ENCODE measurements around the gene CSPG4.

Gene CSPG4

DNA sequence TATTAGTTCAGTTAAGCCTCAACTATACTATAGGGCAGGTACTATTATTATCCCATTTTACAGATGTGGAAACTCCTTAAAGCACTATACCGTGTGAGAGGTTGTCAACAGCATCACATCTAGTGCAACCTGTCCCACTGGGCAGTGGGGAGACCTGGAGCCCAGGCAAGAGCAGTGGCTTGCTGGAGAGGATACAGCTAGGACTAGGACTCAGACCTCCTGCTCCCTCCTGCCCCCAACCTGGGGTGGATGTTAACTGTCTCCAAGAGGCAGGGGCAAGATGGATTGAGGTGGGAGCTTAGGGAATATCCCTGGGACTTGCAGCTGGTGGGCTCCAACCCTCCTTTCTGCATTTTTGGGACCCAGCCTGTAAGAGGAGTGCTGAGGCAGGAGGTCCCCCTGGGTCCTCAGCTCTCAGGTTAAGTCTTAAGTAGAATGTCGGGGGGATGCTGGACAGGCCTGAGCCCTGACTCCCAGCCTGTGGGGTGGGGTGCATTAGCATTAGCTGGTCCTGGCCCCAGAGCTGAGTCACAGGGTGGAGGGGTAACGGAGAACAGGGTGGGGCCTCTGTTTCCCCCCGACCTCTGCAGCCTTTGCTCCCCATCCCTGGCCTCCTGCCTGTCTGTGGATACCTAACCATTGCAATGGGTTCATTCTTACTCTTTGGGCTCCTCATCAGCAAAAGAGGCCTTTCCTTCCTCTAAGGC lies 58.3 kb downstream of the CSPG4 start:
- Histone ChIP-seq H3K9me3 (ENCODE audit: insufficient read depth, low read length) (no peaks in the 10 kb centered on the region), H3K27me3 (ENCODE audit: insufficient read depth, insufficient read length) (no peaks in the 10 kb centered on the region), H3K9ac (ENCODE audit: insufficient read length, low read depth) (no peak overlapping the region), H3K4me1 (ENCODE audit: insufficient read depth, insufficient read length) (peaks cover 23% of the 10 kb centered on the region), H3K4me3 (ENCODE audit: insufficient read length, low read depth) (no peak overlapping the region), H3K36me3 (ENCODE audit: insufficient read depth, insufficient read length, low read length) (peaks cover 90% of the 10 kb centered on the region)
- DNase-seq (ENCODE audit: low read depth, low spot score) = no peak
- no peak for TF ChIP-seq SUZ12 (IDR thresholded peaks at IDR 0.05; ENCODE audit: extremely low read depth, insufficient read depth, insufficient read length)
- TF ChIP-seq ZNF274 (IDR thresholded peaks at IDR 0.05; ENCODE audit: low read depth, low read length) = no peak
- TF ChIP-seq YY1 (IDR thresholded peaks at IDR 0.05; ENCODE audit: insufficient read depth, insufficient read length) = no peak

DNA sequence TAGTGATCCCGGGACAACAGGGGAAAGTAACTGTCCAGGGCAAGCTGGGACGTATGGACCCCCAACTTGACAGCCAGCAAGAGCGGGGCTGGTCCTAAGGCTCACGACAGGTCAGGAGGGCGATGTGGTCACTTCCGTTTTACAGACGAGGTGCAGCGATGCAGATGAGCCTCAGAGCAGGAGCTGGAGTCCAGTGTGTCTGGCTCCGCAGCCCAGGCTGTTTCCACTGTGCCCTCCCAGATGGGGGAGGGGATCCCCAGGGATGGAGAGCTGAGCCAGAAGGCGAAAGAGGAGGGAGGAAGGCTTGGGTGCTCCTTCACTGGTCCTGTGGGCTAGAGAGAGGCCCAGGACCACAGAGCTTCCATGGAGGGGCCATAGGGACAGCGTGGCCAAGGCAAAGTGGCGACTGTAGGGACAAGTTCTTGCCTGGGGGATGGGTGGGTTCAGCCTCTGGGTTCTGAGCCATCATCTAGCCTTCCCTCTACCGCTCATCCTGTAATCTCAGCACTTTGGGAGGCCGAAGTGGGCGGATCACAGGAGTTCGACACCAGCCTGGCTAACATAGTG lies 59.2 kb downstream of the CSPG4 start:
- DNase-seq (ENCODE audit: low read depth, low spot score) = no peak
- Histone ChIP-seq H3K4me1 (ENCODE audit: insufficient read depth, insufficient read length) (peaks cover 28% of the 10 kb centered on the region), H3K9me3 (ENCODE audit: insufficient read depth, low read length) (no peaks in the 10 kb centered on the region), H3K9ac (ENCODE audit: insufficient read length, low read depth) (no peak overlapping the region), H3K36me3 (ENCODE audit: insufficient read depth, insufficient read length, low read length) (peaks cover 88% of the 10 kb centered on the region), H3K27me3 (ENCODE audit: insufficient read depth, insufficient read length) (no peaks in the 10 kb centered on the region), H3K4me3 (ENCODE audit: insufficient read length, low read depth) (no peak overlapping the region)
- TF ChIP-seq SUZ12 (IDR thresholded peaks at IDR 0.05; ENCODE audit: extremely low read depth, insufficient read depth, insufficient read length) (no peak), ZNF274 (IDR thresholded peaks at IDR 0.05; ENCODE audit: low read depth, low read length) (no peak), YY1 (IDR thresholded peaks at IDR 0.05; ENCODE audit: insufficient read depth, insufficient read length) (no peak)

DNA sequence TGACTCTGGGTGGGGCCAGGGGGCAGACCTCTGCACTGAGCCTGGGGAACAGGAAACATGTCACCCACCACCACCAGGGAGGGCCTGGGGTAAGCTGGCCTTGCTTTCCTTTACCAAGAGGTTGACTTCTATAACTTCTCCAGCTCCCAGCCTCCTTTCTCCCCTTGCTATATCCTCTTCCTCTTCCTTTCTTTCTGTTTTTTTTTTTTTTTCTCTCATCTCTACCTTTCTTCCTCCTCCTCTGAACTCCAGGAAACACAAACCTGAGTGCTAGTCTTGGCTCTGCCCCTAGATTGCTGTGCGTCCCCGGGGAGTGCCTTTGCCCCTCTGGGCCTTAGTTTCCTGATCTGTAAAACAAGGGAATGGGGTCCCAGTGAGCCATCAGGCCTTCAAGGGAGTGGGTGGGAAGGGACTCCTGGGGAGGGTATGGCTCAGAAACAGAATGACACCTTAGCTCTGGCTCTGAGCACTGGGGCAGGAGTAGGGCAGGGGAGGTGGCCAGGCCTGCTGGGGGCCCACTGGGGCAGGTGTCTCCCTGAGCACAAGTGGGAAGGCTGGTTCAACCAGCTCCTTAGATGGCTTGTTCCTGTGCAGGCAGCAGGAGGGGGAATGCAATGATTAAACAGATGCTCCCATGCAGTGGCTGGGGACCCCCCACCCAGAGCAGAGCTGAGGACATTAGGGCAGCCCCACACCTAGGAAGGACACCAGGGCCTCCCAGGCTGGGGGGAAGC lies 60.7 kb downstream of the CSPG4 start:
- no peak overlapping the region for H3K4me3 ChIP-seq (ENCODE audit: insufficient read length, low read depth)
- TF ChIP-seq ZNF274 (IDR thresholded peaks at IDR 0.05; ENCODE audit: low read depth, low read length) = no peak
- no peak for TF ChIP-seq SUZ12 (IDR thresholded peaks at IDR 0.05; ENCODE audit: extremely low read depth, insufficient read depth, insufficient read length)
- TF ChIP-seq YY1 (IDR thresholded peaks at IDR 0.05; ENCODE audit: insufficient read depth, insufficient read length) = no peak
- DNase-seq (ENCODE audit: low read depth, low spot score) = no peak
- H3K9ac ChIP-seq (ENCODE audit: insufficient read length, low read depth) = peak overlapping the region; percentile 47
- no peaks in the 10 kb centered on the region for H3K9me3 ChIP-seq (ENCODE audit: insufficient read depth, low read length)
- H3K36me3 ChIP-seq (ENCODE audit: insufficient read depth, insufficient read length, low read length) = peaks cover 74% of the 10 kb centered on the region
- H3K27me3 ChIP-seq (ENCODE audit: insufficient read depth, insufficient read length) = peaks cover 3% of the 10 kb centered on the region
- H3K4me1 ChIP-seq (ENCODE audit: insufficient read depth, insufficient read length) = peaks cover 28% of the 10 kb centered on the region

GRCh38 chr15:75650908-75651809 lies 61.5 kb downstream of the CSPG4 start:
- H3K27me3 ChIP-seq (ENCODE audit: insufficient read depth, insufficient read length) = peaks cover 11% of the 10 kb centered on the region
- peaks cover 66% of the 10 kb centered on the region for H3K36me3 ChIP-seq (ENCODE audit: insufficient read depth, insufficient read length, low read length)
- H3K4me3 ChIP-seq (ENCODE audit: insufficient read length, low read depth) = no peak overlapping the region
- no peak for TF ChIP-seq ZNF274 (IDR thresholded peaks at IDR 0.05; ENCODE audit: low read depth, low read length)
- no peak for TF ChIP-seq SUZ12 (IDR thresholded peaks at IDR 0.05; ENCODE audit: extremely low read depth, insufficient read depth, insufficient read length)
- TF ChIP-seq YY1 (IDR thresholded peaks at IDR 0.05; ENCODE audit: insufficient read depth, insufficient read length) = no peak
- peaks cover 28% of the 10 kb centered on the region for H3K4me1 ChIP-seq (ENCODE audit: insufficient read depth, insufficient read length)
- H3K9ac ChIP-seq (ENCODE audit: insufficient read length, low read depth) = peak overlapping the region; percentile 47
- no peaks in the 10 kb centered on the region for H3K9me3 ChIP-seq (ENCODE audit: insufficient read depth, low read length)
- no peak for DNase-seq (ENCODE audit: low read depth, low spot score)

DNA sequence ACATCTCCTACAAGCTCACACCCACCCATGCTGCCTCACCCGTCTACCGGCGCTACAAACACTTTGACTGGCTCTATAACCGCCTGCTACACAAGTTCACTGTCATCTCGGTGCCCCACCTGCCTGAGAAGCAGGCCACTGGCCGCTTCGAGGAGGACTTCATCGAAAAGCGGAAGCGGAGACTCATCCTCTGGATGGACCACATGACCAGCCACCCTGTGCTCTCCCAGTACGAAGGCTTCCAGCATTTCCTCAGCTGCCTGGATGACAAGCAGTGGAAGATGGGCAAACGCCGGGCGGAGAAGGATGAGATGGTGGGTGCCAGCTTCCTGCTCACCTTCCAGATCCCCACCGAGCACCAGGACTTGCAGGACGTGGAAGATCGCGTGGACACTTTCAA lies 62.8 kb downstream of the CSPG4 start:
- DNase-seq (ENCODE audit: low read depth, low spot score) = no peak
- Histone ChIP-seq H3K27me3 (ENCODE audit: insufficient read depth, insufficient read length) (peaks cover 19% of the 10 kb centered on the region), H3K9me3 (ENCODE audit: insufficient read depth, low read length) (no peaks in the 10 kb centered on the region), H3K4me3 (ENCODE audit: insufficient read length, low read depth) (no peak overlapping the region), H3K4me1 (ENCODE audit: insufficient read depth, insufficient read length) (peaks cover 28% of the 10 kb centered on the region), H3K36me3 (ENCODE audit: insufficient read depth, insufficient read length, low read length) (peaks cover 53% of the 10 kb centered on the region), H3K9ac (ENCODE audit: insufficient read length, low read depth) (peak overlapping the region; percentile 2)
- TF ChIP-seq SUZ12 (IDR thresholded peaks at IDR 0.05; ENCODE audit: extremely low read depth, insufficient read depth, insufficient read length) (no peak), ZNF274 (IDR thresholded peaks at IDR 0.05; ENCODE audit: low read depth, low read length) (no peak), YY1 (IDR thresholded peaks at IDR 0.05; ENCODE audit: insufficient read depth, insufficient read length) (no peak)

GRCh38 chr15:75649045-75649761 lies 63.4 kb downstream of the CSPG4 start:
- Histone ChIP-seq H3K9me3 (ENCODE audit: insufficient read depth, low read length) (no peaks in the 10 kb centered on the region), H3K4me1 (ENCODE audit: insufficient read depth, insufficient read length) (peaks cover 28% of the 10 kb centered on the region), H3K27me3 (ENCODE audit: insufficient read depth, insufficient read length) (peaks cover 19% of the 10 kb centered on the region), H3K9ac (ENCODE audit: insufficient read length, low read depth) (peak overlapping the region; percentile 93), H3K36me3 (ENCODE audit: insufficient read depth, insufficient read length, low read length) (peaks cover 47% of the 10 kb centered on the region), H3K4me3 (ENCODE audit: insufficient read length, low read depth) (peak overlapping the region; percentile 85)
- DNase-seq (ENCODE audit: low read depth, low spot score) = no peak
- no peak for TF ChIP-seq YY1 (IDR thresholded peaks at IDR 0.05; ENCODE audit: insufficient read depth, insufficient read length)
- no peak for TF ChIP-seq ZNF274 (IDR thresholded peaks at IDR 0.05; ENCODE audit: low read depth, low read length)
- no peak for TF ChIP-seq SUZ12 (IDR thresholded peaks at IDR 0.05; ENCODE audit: extremely low read depth, insufficient read depth, insufficient read length)

All from NT2/D1 (cell line).